ENCODE measurements around the gene FKRP.

DNA sequence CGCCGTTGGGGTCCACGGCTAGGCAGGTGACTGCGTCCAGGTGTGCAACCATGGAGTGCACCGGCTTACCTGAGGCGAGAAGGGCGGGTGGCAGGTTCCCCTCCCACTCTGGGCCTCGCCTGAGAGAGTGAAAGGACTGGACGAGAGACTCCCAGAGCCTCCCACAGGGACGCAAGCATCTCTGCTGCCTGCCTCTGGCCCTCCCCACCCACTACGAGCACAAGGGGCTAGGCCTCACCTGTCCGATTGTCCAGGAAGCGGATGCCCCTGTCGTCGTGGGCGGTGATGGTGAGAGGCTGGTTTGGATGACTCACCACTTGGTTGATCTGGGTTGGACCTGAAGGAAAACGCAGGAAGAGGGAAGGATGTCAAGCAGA, 23.9 kb upstream of the FKRP start:
- TF ChIP-seq, protein P1, sequence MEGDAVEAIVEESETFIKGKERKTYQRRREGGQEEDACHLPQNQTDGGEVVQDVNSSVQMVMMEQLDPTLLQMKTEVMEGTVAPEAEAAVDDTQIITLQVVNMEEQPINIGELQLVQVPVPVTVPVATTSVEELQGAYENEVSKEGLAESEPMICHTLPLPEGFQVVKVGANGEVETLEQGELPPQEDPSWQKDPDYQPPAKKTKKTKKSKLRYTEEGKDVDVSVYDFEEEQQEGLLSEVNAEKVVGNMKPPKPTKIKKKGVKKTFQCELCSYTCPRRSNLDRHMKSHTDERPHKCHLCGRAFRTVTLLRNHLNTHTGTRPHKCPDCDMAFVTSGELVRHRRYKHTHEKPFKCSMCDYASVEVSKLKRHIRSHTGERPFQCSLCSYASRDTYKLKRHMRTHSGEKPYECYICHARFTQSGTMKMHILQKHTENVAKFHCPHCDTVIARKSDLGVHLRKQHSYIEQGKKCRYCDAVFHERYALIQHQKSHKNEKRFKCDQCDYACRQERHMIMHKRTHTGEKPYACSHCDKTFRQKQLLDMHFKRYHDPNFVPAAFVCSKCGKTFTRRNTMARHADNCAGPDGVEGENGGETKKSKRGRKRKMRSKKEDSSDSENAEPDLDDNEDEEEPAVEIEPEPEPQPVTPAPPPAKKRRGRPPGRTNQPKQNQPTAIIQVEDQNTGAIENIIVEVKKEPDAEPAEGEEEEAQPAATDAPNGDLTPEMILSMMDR (IDR thresholded peaks at IDR 0.05) = no peak
- TF ChIP-seq POLR2A (IDR thresholded peaks at IDR 0.05) = no peak
